Tibial artery (tissue), 4 donors: ENCODE results near the gene ROR2.

ENCODE experiments used
- DNase-seq, 2 donors: peaks; one replicate each; pipeline ENCODE4 v3.0.0-alpha.2; 2019
- H3K27ac ChIP-seq, 2 donors: fragments of 200-600 bp; sonication (generic) in 1 of 2; 1 replicate in 1 of 2; 2 replicates in 1 of 2; pipeline ENCODE4 v1.5.1; 2018 to 2019; ENCODE audit warnings: mild to moderate bottlenecking in 1 of 2
- H3K27me3 ChIP-seq, 2 donors: fragments of 200-600 bp; sonication (generic) in 1 of 2; one replicate each; pipeline versions ENCODE4 v1.5.1 to v1.6.0; 2016 to 2019
- H3K36me3 ChIP-seq, 3 donors: fragments of 200-600 bp; sonication (generic) in 2 of 3; one replicate each; pipeline ENCODE4 v1.5.1; 2016 to 2019; ENCODE audit warnings: mild to moderate bottlenecking in 2 of 3
- H3K4me1 ChIP-seq, 4 donors: fragments of 200-600 bp; sonication (generic) in 2 of 4; 1 replicate in 3 of 4; 2 replicates in 1 of 4; pipeline ENCODE4 v1.5.1; 2016 to 2019
- H3K4me3 ChIP-seq, 2 donors: fragments of 200-600 bp; sonication (generic) in 1 of 2; 1 replicate in 1 of 2; 2 replicates in 1 of 2; pipeline ENCODE4 v1.5.1; 2018 to 2019; ENCODE audit warnings: mild to moderate bottlenecking in 2 of 2
- H3K9me3 ChIP-seq, 3 donors: fragments of 200-600 bp; sonication (generic) in 1 of 3; one replicate each; pipeline ENCODE4 v1.5.1; 2016 to 2019
- intact Hi-C: fragments of 100-400 bp; cut with DNase I; formaldehyde crosslinking; loops from one replicate; pipeline ENCODE4 v1.15.0; 2023; ENCODE audit warnings: low total_unique reads
- TF ChIP-seq, protein P1 (sequence below), 2 experiments: fragments of 200-600 bp in 1 of 2; fragments of 450-650 bp in 1 of 2; IDR thresholded peaks; one replicate each; pipeline ENCODE4 v1.5.1; 2017 to 2019; ENCODE audit warnings: antibody characterized with exemption in 2 of 2, mild to moderate bottlenecking in 1 of 2, moderate library complexity in 1 of 2

Gene ROR2

DNA sequence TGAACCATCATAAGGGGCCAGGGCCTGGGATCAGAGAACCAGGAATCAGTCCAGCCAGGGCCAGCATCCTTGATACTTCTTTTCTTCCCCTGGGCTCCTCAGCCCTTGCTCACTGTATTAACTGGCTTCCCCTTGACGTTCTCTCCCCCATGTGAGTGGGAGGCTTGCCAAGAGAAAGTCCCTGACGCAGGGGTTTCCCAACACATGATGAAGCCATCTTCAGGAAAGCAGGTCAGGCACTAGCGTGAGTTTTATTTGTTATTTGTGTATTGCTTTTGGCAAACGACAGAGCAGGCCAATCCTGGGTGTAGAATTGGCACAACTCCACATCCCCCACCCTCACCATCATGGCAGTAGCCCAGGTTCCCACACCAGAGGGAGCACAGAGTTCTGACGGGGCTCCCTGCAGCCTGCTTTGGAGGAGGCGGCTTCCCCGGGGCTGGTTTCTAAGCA lies 360.9 kb downstream of the ROR2 start:
- no peak for DNase-seq
- Histone ChIP-seq H3K9me3 (no peaks in the 10 kb centered on the region), H3K27me3 (peaks cover 0 to 4% of the 10 kb centered on the region in 2 donors), H3K4me3 (no peak overlapping the region), H3K36me3 (no peaks in the 10 kb centered on the region), H3K27ac (no peak overlapping the region), H3K4me1 (no peaks in the 10 kb centered on the region)
- TF ChIP-seq, protein P1, sequence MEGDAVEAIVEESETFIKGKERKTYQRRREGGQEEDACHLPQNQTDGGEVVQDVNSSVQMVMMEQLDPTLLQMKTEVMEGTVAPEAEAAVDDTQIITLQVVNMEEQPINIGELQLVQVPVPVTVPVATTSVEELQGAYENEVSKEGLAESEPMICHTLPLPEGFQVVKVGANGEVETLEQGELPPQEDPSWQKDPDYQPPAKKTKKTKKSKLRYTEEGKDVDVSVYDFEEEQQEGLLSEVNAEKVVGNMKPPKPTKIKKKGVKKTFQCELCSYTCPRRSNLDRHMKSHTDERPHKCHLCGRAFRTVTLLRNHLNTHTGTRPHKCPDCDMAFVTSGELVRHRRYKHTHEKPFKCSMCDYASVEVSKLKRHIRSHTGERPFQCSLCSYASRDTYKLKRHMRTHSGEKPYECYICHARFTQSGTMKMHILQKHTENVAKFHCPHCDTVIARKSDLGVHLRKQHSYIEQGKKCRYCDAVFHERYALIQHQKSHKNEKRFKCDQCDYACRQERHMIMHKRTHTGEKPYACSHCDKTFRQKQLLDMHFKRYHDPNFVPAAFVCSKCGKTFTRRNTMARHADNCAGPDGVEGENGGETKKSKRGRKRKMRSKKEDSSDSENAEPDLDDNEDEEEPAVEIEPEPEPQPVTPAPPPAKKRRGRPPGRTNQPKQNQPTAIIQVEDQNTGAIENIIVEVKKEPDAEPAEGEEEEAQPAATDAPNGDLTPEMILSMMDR (IDR thresholded peaks at IDR 0.05), result no peak
- intact Hi-C loops, result no loop called here

DNA sequence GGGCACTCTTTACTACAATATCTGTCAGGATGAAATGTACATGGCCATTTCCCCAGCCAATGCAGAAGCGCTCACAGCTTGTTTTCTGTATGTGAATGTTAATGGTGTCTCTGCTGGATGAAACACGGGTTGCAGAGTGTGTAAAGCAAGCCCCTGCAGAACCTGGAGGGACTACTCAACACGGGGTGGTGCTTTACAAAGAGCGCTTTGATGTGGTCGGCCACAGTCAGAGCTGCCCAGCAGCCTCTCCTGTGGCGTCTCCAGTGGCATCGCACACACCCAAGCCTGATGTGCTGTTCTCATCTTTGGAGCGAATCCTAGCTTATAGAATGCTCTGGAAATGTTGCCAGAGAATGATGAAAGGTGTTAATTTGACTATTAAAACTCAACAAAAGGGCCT lies 363.7 kb downstream of the ROR2 start:
- Histone ChIP-seq H3K4me1 (no peaks in the 10 kb centered on the region), H3K9me3 (no peaks in the 10 kb centered on the region), H3K27me3 (peaks cover 0 to 4% of the 10 kb centered on the region in 2 donors), H3K36me3 (no peaks in the 10 kb centered on the region), H3K4me3 (no peak overlapping the region), H3K27ac (no peak overlapping the region)
- DNase-seq, result no peak
- intact Hi-C loops, result no loop called here
- TF ChIP-seq, protein P1 (IDR thresholded peaks at IDR 0.05), result no peak

DNA sequence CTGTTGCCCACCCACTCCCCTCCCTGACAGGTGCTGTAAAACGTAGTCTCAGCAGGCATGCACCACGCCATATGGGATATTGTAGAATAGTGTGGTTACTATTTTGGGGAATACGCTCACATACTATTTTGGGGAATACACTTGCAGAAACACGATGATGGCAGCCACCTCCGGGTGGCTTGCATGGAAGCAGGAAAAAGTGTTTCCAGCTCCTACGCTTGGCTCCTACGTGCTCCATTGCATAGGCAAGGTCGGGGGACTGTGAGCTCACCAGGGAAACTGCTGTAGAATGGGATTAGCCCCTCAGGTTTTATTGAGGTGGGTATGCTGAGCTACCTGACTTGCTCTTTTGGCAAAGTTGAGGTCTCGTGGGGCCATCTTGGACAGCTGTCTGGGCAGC lies 366.1 kb downstream of the ROR2 start:
- H3K27me3 ChIP-seq, result no peaks in the 10 kb centered on the region
- no peak for DNase-seq
- H3K27ac ChIP-seq, result no peak overlapping the region
- TF ChIP-seq, protein P1 (IDR thresholded peaks at IDR 0.05), result no peak
- no peaks in the 10 kb centered on the region for H3K9me3 ChIP-seq
- H3K4me1 ChIP-seq, result no peaks in the 10 kb centered on the region
- intact Hi-C loops, result no loop called here
- no peaks in the 10 kb centered on the region for H3K36me3 ChIP-seq
- H3K4me3 ChIP-seq, result no peak overlapping the region

DNA sequence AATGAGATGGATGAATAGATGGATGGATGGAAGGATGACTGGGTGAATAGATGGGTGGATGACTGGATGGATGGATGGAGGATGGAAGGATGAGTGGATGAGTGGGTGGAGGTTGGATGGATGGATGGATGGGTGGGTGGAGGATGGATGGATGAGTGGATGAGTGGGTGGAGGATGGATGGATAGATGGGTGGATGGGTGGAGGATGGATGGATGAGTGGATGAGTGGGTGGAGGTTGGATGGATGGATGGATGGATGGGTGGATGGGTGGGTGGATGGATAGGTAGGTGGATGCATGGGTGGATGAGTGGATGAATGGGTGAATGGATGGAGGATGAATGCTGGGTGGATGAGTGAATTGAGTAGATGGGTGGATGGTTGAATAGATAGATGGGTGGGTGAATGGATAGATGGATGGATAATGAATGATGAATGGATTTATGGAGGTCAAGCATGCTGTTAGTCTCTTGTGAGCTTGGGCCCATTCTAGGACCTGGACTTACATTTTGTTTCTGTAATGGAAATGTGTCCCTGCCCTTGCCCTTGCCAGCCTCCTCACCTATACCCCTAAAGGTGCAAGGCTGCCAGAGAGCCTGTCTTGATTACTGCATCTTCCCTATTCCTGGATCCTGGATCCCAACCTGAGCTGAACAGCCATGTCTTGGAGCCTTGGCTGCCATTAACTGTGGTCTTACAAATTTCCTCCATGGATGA lies 366.7 kb downstream of the ROR2 start:
- Histone ChIP-seq H3K4me1 (no peaks in the 10 kb centered on the region), H3K4me3 (no peak overlapping the region), H3K36me3 (no peaks in the 10 kb centered on the region), H3K27me3 (no peaks in the 10 kb centered on the region), H3K27ac (no peak overlapping the region), H3K9me3 (no peaks in the 10 kb centered on the region)
- TF ChIP-seq, protein P1 (IDR thresholded peaks at IDR 0.05), result no peak
- no peak for DNase-seq
- intact Hi-C loops, result no loop called here

DNA sequence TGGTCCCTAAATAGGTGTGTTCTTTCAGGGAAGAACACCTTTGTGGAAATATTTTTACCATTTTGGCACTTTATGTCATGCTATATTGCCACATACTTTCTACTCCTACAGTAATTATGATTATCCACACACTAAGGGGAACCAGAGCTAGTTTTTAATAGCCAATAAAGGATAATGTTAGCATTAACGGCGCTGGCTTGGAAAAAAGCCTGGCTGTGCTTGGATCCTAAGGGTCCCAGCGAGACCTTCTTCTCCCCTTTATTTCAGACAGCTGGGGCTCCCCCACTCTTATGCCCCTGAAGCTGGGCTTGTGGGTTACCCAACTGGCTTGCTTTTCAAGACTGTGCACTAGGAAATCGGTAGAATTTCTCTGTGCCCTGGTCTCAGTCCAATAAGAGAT lies 367.8 kb downstream of the ROR2 start:
- Histone ChIP-seq H3K27me3 (no peaks in the 10 kb centered on the region), H3K9me3 (no peaks in the 10 kb centered on the region), H3K4me1 (no peaks in the 10 kb centered on the region), H3K27ac (no peak overlapping the region), H3K36me3 (no peaks in the 10 kb centered on the region), H3K4me3 (no peak overlapping the region)
- DNase-seq, result no peak
- intact Hi-C loops, result no loop called here
- TF ChIP-seq, protein P1 (IDR thresholded peaks at IDR 0.05), result no peak
